ENCODE data around the gene BMI1. TPM values are rescaled to one million over a fixed set of nuclear protein-coding genes. Genes with fewer than 3 reads are reported as not detected.

Gene BMI1
- total and polyA plus RNA-seq, 4 donors: 13.2 to 28.7 (median 19.5) TPM

DNA sequence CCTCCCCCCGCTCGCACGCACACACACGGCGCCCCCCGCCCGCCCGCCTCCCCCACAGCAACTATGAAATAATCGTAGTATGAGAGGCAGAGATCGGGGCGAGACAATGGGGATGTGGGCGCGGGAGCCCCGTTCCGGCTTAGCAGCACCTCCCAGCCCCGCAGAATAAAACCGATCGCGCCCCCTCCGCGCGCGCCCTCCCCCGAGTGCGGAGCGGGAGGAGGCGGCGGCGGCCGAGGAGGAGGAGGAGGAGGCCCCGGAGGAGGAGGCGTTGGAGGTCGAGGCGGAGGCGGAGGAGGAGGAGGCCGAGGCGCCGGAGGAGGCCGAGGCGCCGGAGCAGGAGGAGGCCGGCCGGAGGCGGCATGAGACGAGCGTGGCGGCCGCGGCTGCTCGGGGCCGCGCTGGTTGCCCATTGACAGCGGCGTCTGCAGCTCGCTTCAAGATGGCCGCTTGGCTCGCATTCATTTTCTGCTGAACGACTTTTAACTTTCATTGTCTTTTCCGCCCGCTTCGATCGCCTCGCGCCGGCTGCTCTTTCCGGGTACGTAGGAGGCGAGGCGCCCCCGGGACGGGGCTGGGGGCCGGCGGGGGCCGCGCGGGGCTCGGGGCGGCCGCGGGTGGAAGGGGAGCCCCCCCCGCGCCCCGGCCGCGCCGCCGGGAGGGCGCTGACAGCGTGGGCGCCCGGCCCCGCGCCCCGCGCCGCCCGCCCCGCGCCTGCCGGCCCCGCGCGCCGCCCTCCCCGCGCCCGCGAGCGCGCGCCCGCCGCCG lies 441 bp downstream of the BMI1 start:
- H3K4me1 ChIP-seq (ENCODE audit: control insufficient read depth in 4 of 4, insufficient read depth in 4 of 4, low read length in 3 of 4): peaks cover 14 to 62% (median 37%) of the 10 kb centered on the region in 4 donors
- no peak overlapping the region for H3K9ac ChIP-seq (ENCODE audit: low read depth in 1 of 2, low read length in 2 of 2)
- DNase-seq (ENCODE audit: low spot score): peak; percentile 70
- H3K4me3 ChIP-seq (ENCODE audit: low read depth in 1 of 3, low read length in 3 of 3): peak overlapping the region; percentile 60 to 100 (median 91)
- H3K27me3 ChIP-seq (ENCODE audit: control insufficient read depth in 4 of 4, insufficient read depth in 4 of 4, low read length in 3 of 4): no peaks in the 10 kb centered on the region
- 1% methylated on average over 114 of the region's 114 CpGs for WGBS
- peak overlapping the region; percentile 97 for H3K27ac ChIP-seq (ENCODE audit: low read depth in 1 of 2, low read length in 2 of 2)
- peak; percentile 85 for TF ChIP-seq YY1 (IDR thresholded peaks at IDR 0.05)
- TF ChIP-seq, protein P1, sequence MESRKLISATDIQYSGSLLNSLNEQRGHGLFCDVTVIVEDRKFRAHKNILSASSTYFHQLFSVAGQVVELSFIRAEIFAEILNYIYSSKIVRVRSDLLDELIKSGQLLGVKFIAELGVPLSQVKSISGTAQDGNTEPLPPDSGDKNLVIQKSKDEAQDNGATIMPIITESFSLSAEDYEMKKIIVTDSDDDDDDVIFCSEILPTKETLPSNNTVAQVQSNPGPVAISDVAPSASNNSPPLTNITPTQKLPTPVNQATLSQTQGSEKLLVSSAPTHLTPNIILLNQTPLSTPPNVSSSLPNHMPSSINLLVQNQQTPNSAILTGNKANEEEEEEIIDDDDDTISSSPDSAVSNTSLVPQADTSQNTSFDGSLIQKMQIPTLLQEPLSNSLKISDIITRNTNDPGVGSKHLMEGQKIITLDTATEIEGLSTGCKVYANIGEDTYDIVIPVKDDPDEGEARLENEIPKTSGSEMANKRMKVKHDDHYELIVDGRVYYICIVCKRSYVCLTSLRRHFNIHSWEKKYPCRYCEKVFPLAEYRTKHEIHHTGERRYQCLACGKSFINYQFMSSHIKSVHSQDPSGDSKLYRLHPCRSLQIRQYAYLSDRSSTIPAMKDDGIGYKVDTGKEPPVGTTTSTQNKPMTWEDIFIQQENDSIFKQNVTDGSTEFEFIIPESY (IDR thresholded peaks at IDR 0.05): no peak
- peaks cover 0 to under 1% (median 0%) of the 10 kb centered on the region in 4 donors for H3K36me3 ChIP-seq (ENCODE audit: control insufficient read depth in 4 of 4, insufficient read depth in 3 of 4, low read depth in 1 of 4, low read length in 3 of 4)
- no peaks in the 10 kb centered on the region for H3K9me3 ChIP-seq (ENCODE audit: control insufficient read depth in 4 of 4, low read length in 3 of 4)

DNA sequence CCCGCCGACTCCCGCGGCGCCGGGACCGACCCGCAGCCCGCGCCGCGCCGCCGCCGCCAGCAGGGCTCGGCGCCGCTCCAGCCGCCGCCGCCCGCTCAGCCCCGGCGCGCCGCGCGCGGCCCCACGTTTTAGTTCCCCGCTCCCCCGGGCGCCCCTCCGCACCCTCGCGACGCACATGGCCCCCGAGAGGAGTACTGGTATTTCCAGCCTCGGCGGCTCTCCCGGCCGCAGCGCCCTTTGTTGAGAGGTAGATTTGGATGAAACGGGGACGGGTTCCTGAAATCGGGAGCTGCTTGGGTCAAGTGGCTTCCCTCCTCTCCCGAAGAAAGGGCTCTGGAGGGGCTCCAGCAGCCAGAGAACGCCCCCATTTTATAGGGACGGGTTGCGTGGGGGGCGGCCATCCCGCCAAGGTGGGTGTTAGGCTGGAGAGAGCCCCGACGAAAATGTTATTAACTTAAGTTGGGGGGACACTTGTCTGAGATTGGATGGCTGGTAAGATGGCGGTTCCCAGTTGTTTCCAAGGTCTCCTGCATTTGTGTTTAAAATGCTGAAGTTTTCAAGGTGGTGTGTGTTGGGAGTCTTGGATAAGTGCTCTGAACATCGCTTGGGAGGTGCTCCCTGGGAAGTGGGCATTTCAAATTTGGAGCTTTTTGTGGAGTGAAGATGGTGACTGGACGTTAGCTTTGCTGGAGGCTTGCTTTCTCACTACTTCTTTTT lies 1.2 kb downstream of the BMI1 start:
- H3K9ac ChIP-seq (ENCODE audit: low read depth in 1 of 2, low read length in 2 of 2): peak overlapping the region; percentile 30 to 46
- no peak for DNase-seq (ENCODE audit: low spot score)
- peaks cover 14 to 59% (median 35%) of the 10 kb centered on the region in 4 donors for H3K4me1 ChIP-seq (ENCODE audit: control insufficient read depth in 4 of 4, insufficient read depth in 4 of 4, low read length in 3 of 4)
- no peaks in the 10 kb centered on the region for H3K27me3 ChIP-seq (ENCODE audit: control insufficient read depth in 4 of 4, insufficient read depth in 4 of 4, low read length in 3 of 4)
- H3K27ac ChIP-seq (ENCODE audit: low read depth in 1 of 2, low read length in 2 of 2): no peak overlapping the region
- TF ChIP-seq YY1 (IDR thresholded peaks at IDR 0.05): peak; percentile 70
- no peak for TF ChIP-seq HNF4G (IDR thresholded peaks at IDR 0.05)
- H3K4me3 ChIP-seq (ENCODE audit: low read depth in 1 of 3, low read length in 3 of 3): peak overlapping the region; percentile 62 to 100 (median 63)
- H3K36me3 ChIP-seq (ENCODE audit: control insufficient read depth in 4 of 4, insufficient read depth in 3 of 4, low read depth in 1 of 4, low read length in 3 of 4): peaks cover 0 to 3% (median 0%) of the 10 kb centered on the region in 4 donors
- H3K9me3 ChIP-seq (ENCODE audit: control insufficient read depth in 4 of 4, low read length in 3 of 4): no peaks in the 10 kb centered on the region
- 2% methylated on average over 57 of the region's 57 CpGs for WGBS

DNA sequence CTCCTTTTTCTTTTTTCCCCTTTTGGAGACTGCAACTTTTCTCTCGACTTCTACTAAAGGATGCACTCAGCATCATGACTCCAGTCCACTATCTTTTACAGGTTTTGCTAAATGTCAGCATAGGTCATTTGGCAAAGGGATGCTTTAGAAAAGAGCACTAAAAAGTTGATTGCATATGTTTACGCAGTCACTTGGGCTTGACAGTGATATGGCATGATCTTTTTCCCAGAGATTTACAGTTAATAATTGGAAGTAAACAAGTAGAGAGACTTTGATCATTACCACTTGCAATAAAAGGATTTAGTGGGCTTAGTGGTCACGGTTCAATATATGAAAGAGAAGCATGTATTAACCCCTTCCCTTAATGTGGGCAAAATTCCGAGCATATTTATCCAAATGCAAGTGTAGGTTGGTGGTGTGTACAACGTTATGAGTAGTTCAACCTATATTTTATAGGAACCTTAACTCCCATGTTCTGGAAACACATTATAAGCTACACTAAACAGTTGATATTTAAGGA lies 1.8 kb downstream of the BMI1 start:
- H3K4me3 ChIP-seq (ENCODE audit: low read depth in 1 of 3, low read length in 3 of 3): peak overlapping the region; percentile 62 to 100 (median 63)
- H3K27me3 ChIP-seq (ENCODE audit: control insufficient read depth in 4 of 4, insufficient read depth in 4 of 4, low read length in 3 of 4): no peaks in the 10 kb centered on the region
- WGBS: 69% methylated on average over 5 of the region's 5 CpGs
- H3K9ac ChIP-seq (ENCODE audit: low read depth in 1 of 2, low read length in 2 of 2): peak overlapping the region in 1 of 2 donors; percentile 46
- peaks cover 0 to 3% (median 0%) of the 10 kb centered on the region in 4 donors for H3K36me3 ChIP-seq (ENCODE audit: control insufficient read depth in 4 of 4, insufficient read depth in 3 of 4, low read depth in 1 of 4, low read length in 3 of 4)
- TF ChIP-seq, protein P2, sequence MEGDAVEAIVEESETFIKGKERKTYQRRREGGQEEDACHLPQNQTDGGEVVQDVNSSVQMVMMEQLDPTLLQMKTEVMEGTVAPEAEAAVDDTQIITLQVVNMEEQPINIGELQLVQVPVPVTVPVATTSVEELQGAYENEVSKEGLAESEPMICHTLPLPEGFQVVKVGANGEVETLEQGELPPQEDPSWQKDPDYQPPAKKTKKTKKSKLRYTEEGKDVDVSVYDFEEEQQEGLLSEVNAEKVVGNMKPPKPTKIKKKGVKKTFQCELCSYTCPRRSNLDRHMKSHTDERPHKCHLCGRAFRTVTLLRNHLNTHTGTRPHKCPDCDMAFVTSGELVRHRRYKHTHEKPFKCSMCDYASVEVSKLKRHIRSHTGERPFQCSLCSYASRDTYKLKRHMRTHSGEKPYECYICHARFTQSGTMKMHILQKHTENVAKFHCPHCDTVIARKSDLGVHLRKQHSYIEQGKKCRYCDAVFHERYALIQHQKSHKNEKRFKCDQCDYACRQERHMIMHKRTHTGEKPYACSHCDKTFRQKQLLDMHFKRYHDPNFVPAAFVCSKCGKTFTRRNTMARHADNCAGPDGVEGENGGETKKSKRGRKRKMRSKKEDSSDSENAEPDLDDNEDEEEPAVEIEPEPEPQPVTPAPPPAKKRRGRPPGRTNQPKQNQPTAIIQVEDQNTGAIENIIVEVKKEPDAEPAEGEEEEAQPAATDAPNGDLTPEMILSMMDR (IDR thresholded peaks at IDR 0.05; ENCODE audit: low read depth, low read length, missing input control): no peak
- TF ChIP-seq, protein P3, sequence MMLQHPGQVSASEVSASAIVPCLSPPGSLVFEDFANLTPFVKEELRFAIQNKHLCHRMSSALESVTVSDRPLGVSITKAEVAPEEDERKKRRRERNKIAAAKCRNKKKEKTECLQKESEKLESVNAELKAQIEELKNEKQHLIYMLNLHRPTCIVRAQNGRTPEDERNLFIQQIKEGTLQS (IDR thresholded peaks at IDR 0.05): no peak
- TF ChIP-seq HNF4A (conservative IDR thresholded peaks at IDR 0.05) (no peak), HNF4G (IDR thresholded peaks at IDR 0.05) (no peak), TAF1 (conservative IDR thresholded peaks at IDR 0.05) (no peak), FOXA2 (IDR thresholded peaks at IDR 0.05) (no peak), SP1 (IDR thresholded peaks at IDR 0.05) (no peak), GABPA (IDR thresholded peaks at IDR 0.05 in 1 of 2, conservative IDR thresholded peaks at IDR 0.05 in 1 of 2) (no peak), YY1 (IDR thresholded peaks at IDR 0.05) (no peak)
- TF ChIP-seq, protein P1 (IDR thresholded peaks at IDR 0.05): no peak
- TF ChIP-seq, protein P4, sequence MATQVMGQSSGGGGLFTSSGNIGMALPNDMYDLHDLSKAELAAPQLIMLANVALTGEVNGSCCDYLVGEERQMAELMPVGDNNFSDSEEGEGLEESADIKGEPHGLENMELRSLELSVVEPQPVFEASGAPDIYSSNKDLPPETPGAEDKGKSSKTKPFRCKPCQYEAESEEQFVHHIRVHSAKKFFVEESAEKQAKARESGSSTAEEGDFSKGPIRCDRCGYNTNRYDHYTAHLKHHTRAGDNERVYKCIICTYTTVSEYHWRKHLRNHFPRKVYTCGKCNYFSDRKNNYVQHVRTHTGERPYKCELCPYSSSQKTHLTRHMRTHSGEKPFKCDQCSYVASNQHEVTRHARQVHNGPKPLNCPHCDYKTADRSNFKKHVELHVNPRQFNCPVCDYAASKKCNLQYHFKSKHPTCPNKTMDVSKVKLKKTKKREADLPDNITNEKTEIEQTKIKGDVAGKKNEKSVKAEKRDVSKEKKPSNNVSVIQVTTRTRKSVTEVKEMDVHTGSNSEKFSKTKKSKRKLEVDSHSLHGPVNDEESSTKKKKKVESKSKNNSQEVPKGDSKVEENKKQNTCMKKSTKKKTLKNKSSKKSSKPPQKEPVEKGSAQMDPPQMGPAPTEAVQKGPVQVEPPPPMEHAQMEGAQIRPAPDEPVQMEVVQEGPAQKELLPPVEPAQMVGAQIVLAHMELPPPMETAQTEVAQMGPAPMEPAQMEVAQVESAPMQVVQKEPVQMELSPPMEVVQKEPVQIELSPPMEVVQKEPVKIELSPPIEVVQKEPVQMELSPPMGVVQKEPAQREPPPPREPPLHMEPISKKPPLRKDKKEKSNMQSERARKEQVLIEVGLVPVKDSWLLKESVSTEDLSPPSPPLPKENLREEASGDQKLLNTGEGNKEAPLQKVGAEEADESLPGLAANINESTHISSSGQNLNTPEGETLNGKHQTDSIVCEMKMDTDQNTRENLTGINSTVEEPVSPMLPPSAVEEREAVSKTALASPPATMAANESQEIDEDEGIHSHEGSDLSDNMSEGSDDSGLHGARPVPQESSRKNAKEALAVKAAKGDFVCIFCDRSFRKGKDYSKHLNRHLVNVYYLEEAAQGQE (IDR thresholded peaks at IDR 0.05): no peak
- TF ChIP-seq, protein P5, sequence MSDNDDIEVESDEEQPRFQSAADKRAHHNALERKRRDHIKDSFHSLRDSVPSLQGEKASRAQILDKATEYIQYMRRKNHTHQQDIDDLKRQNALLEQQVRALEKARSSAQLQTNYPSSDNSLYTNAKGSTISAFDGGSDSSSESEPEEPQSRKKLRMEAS (IDR thresholded peaks at IDR 0.05): no peak
- H3K9me3 ChIP-seq (ENCODE audit: control insufficient read depth in 4 of 4, low read length in 3 of 4): no peaks in the 10 kb centered on the region
- DNase-seq (ENCODE audit: low spot score): no peak
- H3K27ac ChIP-seq (ENCODE audit: low read depth in 1 of 2, low read length in 2 of 2): no peak overlapping the region
- H3K4me1 ChIP-seq (ENCODE audit: control insufficient read depth in 4 of 4, insufficient read depth in 4 of 4, low read length in 3 of 4): peaks cover 14 to 54% (median 33%) of the 10 kb centered on the region in 4 donors
